AG04449 (cell line): ENCODE measurements around the gene SERPINE2.
"Not testable (repeated sequence)": the region's sequence is repeated elsewhere in the genome, so short reads cannot be mapped to it uniquely, and the experiment has no call there.

Experiments
- CTCF ChIA-PET: fragments of 350-600 bp; formaldehyde crosslinking; extraction: SDS; loops from one replicate; lab custom pipeline; 2021; ENCODE audit warnings: antibody characterized with exemption; lab: Yijun Ruan, JAX
- POLR2A ChIA-PET: fragments of 400-600, 350-600 bp; formaldehyde crosslinking; extraction: SDS; loops from one replicate; lab custom pipeline; 2020; ENCODE audit warnings: antibody characterized with exemption, inconsistent platforms; lab: Yijun Ruan, JAX
- DNase-seq: peaks from one replicate; pipeline ENCODE4 v3.0.0-alpha.2; 2010; ENCODE audit warnings: low read depth, low spot score
- H3K4me3 ChIP-seq: 2 replicates; pipeline ENCODE4 v1.5.1; 2011; ENCODE audit warnings: low read depth, mild to moderate bottlenecking, control low read depth, low read length
- TF ChIP-seq, protein P1 (sequence below): IDR thresholded peaks from one replicate; pipeline ENCODE4 v1.5.1; 2011; ENCODE audit warnings: mild to moderate bottlenecking, moderate library complexity, low read length, control low read depth, inconsistent platforms; ENCODE audit not compliant: insufficient read depth; ENCODE audit errors: missing control alignments

The SERPINE2 gene

DNA sequence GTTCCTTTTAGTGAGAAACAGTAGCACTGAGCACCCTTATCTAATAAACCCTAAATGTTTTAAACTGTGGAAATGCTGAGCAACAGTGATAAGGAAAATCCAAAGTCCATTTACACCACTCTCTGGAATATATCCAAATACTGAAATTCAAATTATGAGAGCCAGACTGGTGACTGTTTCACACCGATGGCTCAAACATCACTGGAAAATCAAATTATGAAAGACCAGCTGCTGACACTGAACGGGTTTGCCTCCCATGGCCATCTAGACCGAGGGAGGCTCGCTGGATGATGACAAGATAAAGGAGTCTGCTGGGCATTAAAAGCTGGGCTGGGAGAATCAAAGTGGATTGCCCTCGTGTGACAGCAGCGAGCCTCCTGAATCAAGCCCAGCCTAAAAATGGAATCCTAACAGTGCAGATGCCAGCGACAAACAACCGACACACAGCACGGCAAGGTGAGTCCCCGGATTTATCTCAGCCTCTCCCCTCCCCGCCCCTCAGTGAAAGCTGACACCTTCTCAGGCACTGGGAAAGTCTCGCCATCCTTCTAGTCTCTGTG, 30.3 kb downstream of the SERPINE2 start:
- no peak overlapping the region for H3K4me3 ChIP-seq
- DNase-seq = no peak
- CTCF ChIA-PET = interaction anchor here (1.2 to 8.3 kb wide), 5 partner anchors 8 to 361 kb away, joined by 3 to 99 read pairs (median 7); no protein-coding TSS in a partner anchor
- POLR2A ChIA-PET = no interaction called here
- TF ChIP-seq, protein P1, sequence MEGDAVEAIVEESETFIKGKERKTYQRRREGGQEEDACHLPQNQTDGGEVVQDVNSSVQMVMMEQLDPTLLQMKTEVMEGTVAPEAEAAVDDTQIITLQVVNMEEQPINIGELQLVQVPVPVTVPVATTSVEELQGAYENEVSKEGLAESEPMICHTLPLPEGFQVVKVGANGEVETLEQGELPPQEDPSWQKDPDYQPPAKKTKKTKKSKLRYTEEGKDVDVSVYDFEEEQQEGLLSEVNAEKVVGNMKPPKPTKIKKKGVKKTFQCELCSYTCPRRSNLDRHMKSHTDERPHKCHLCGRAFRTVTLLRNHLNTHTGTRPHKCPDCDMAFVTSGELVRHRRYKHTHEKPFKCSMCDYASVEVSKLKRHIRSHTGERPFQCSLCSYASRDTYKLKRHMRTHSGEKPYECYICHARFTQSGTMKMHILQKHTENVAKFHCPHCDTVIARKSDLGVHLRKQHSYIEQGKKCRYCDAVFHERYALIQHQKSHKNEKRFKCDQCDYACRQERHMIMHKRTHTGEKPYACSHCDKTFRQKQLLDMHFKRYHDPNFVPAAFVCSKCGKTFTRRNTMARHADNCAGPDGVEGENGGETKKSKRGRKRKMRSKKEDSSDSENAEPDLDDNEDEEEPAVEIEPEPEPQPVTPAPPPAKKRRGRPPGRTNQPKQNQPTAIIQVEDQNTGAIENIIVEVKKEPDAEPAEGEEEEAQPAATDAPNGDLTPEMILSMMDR = no peak

DNA sequence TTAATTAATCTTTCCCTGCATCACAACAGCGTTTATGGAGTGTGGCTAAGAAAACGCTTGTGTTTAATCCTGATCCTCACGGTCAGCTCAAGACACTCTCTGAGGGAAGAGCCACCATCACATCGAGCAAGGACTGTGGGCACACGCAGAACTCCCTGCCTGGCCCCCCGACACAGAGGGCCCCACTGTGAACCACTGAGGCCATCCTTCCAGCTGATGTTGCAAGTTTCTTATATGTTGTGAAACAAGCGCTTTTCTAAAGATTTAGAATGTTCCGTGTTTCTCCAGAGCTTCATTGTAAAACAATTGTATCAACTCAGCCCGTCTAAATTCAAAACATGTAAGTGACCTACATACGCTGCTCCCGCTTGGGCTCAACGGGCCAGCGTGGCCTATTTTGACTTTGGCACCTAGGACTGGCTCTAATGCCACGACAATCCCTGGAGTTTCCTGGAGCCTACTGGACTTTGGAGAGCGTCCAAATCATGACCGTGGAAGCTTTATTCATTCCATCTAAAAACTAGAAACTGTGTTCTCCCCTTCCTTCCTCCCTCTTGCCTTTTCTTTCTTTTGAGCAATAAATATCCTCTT, 34.9 kb downstream of the SERPINE2 start:
- ChIA-PET POLR2A (no interaction called here), CTCF (interaction anchor here (1.3 to 8.3 kb wide), 4 partner anchors 9 to 279 kb away, joined by 4 to 99 read pairs (median 12); no protein-coding TSS in a partner anchor)
- DNase-seq = no peak
- no peak overlapping the region for H3K4me3 ChIP-seq
- TF ChIP-seq, protein P1 = no peak

GRCh38 chr2:224000662-224001061, 38.4 kb downstream of the SERPINE2 start:
- H3K4me3 ChIP-seq, DNase-seq: not testable (repeated sequence)
- ChIA-PET POLR2A (interaction anchor here (0.9 kb wide), 1 partner anchor 256 kb away, joined by 4 read pairs; no protein-coding TSS in a partner anchor), CTCF (interaction anchor here (1.4 to 4.4 kb wide), 2 partner anchors 8 to 284 kb away, joined by 3 to 30 read pairs; no protein-coding TSS in a partner anchor)

- DNase-seq = no peak
- CTCF ChIA-PET = interaction anchor here (4.4 kb wide), 1 partner anchor 285 kb away, joined by 30 read pairs; no protein-coding TSS in a partner anchor
- POLR2A ChIA-PET = no interaction called here
- TF ChIP-seq, protein P1 = no peak
- H3K4me3 ChIP-seq = no peak overlapping the region
These were observed 39.2 kb downstream of the SERPINE2 start for GRCh38 chr2:223999862-224000261.

DNA sequence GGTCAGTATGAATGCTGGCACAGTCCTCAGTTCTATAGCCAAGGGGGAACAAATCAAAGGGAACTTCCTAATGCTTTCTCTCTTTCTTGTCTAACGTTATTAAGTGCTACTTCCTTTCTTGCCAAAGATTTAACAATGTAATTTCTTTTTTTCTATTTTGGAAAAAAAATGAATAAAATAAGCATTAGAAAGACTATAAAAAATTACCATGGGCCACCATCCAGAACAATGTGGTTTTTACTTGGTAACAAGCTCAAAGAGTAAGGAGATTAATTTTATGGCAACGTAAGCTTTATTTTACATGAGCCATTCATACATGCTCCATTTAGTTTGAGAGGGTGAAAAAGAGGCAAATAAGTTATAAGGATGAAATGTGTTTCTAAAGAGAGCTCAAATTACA, 40.1 kb downstream of the SERPINE2 start:
- ChIA-PET CTCF (interaction anchor here (1.1 to 4.4 kb wide), 5 partner anchors 14 to 285 kb away, joined by 3 to 30 read pairs (median 5); no protein-coding TSS in a partner anchor), POLR2A (no interaction called here)
- no peak overlapping the region for H3K4me3 ChIP-seq
- no peak for DNase-seq
- TF ChIP-seq, protein P1 = no peak

- no peak overlapping the region for H3K4me3 ChIP-seq
- CTCF ChIA-PET = interaction anchor here (1.2 to 4.4 kb wide), 3 partner anchors 15 to 286 kb away, joined by 3 to 30 read pairs (median 5); no protein-coding TSS in a partner anchor
- POLR2A ChIA-PET = no interaction called here
- TF ChIP-seq, protein P1 = no peak
- DNase-seq = no peak
These were observed 41.1 kb downstream of the SERPINE2 start for GRCh38 chr2:223997938-223998337.
